ENCODE measurements around the gene USP37.

USP37 gene

GRCh38 chr2:218583983-218584850, 16.1 kb upstream of the USP37 start:
- H2AFZ ChIP-seq (ENCODE audit: low read length) = no peak overlapping the region
- TF ChIP-seq EZH2phosphoT487 (IDR thresholded peaks at IDR 0.05; ENCODE audit: borderline replicate concordance) = no peak
- TF ChIP-seq, protein P1, sequence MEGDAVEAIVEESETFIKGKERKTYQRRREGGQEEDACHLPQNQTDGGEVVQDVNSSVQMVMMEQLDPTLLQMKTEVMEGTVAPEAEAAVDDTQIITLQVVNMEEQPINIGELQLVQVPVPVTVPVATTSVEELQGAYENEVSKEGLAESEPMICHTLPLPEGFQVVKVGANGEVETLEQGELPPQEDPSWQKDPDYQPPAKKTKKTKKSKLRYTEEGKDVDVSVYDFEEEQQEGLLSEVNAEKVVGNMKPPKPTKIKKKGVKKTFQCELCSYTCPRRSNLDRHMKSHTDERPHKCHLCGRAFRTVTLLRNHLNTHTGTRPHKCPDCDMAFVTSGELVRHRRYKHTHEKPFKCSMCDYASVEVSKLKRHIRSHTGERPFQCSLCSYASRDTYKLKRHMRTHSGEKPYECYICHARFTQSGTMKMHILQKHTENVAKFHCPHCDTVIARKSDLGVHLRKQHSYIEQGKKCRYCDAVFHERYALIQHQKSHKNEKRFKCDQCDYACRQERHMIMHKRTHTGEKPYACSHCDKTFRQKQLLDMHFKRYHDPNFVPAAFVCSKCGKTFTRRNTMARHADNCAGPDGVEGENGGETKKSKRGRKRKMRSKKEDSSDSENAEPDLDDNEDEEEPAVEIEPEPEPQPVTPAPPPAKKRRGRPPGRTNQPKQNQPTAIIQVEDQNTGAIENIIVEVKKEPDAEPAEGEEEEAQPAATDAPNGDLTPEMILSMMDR (conservative IDR thresholded peaks at IDR 0.05; ENCODE audit: low read length) = peak; percentile 40
- no peaks in the 10 kb centered on the region for H3K9me2 ChIP-seq (replicated peaks; ENCODE audit: low read depth, low read length)
- no peaks in the 10 kb centered on the region for H3K27me3 ChIP-seq (ENCODE audit: insufficient read depth, low read length, poor library complexity, severe bottlenecking)
- peaks cover 6% of the 10 kb centered on the region for H4K20me1 ChIP-seq (ENCODE audit: insufficient read depth, low read length, poor library complexity, severe bottlenecking)
- H3K4me1 ChIP-seq (ENCODE audit: insufficient read depth, low read length, poor library complexity, severe bottlenecking) = no peaks in the 10 kb centered on the region
- peaks cover 82% of the 10 kb centered on the region; the same call in 1 of the 2 replicates for H3K36me3 ChIP-seq (ENCODE audit: insufficient read depth, low read length)
- H3K9me3 ChIP-seq (ENCODE audit: insufficient read depth, low read depth, low read length) = no peaks in the 10 kb centered on the region
- no peak overlapping the region for H3K9ac ChIP-seq (ENCODE audit: low read depth, low read length, poor library complexity, severe bottlenecking)
- H3K4me2 ChIP-seq (ENCODE audit: low read depth, low read length, poor library complexity, severe bottlenecking) = no peak overlapping the region
- no peak overlapping the region for H3K4me3 ChIP-seq (ENCODE audit: low read length, poor library complexity, severe bottlenecking)
- H3K79me2 ChIP-seq (ENCODE audit: insufficient read depth, low read length) = peaks cover 33% of the 10 kb centered on the region
- H3F3A ChIP-seq (ENCODE audit: low read depth) = no peaks in the 10 kb centered on the region

GRCh38 chr2:218582076-218582475, 13.9 kb upstream of the USP37 start:
- Histone ChIP-seq H3K36me3 (ENCODE audit: insufficient read depth, low read length) (peaks cover 66% of the 10 kb centered on the region), H2AFZ (ENCODE audit: low read length) (no peak overlapping the region), H3K9me2 (replicated peaks; ENCODE audit: low read depth, low read length) (no peaks in the 10 kb centered on the region), H3K9me3 (ENCODE audit: insufficient read depth, low read depth, low read length) (no peaks in the 10 kb centered on the region), H4K20me1 (ENCODE audit: insufficient read depth, low read length, poor library complexity, severe bottlenecking) (peaks cover 27% of the 10 kb centered on the region), H3K27me3 (ENCODE audit: insufficient read depth, low read length, poor library complexity, severe bottlenecking) (no peaks in the 10 kb centered on the region), H3K9ac (ENCODE audit: low read depth, low read length, poor library complexity, severe bottlenecking) (no peak overlapping the region), H3K4me2 (ENCODE audit: low read depth, low read length, poor library complexity, severe bottlenecking) (no peak overlapping the region), H3F3A (ENCODE audit: low read depth) (no peaks in the 10 kb centered on the region), H3K4me1 (ENCODE audit: insufficient read depth, low read length, poor library complexity, severe bottlenecking) (peaks cover 17% of the 10 kb centered on the region), H3K4me3 (ENCODE audit: low read length, poor library complexity, severe bottlenecking) (no peak overlapping the region), H3K79me2 (ENCODE audit: insufficient read depth, low read length) (peaks cover 54% of the 10 kb centered on the region)
- TF ChIP-seq, protein P1 (conservative IDR thresholded peaks at IDR 0.05; ENCODE audit: low read length) = no peak
- TF ChIP-seq EZH2phosphoT487 (IDR thresholded peaks at IDR 0.05; ENCODE audit: borderline replicate concordance) = no peak

GRCh38 chr2:218578272-218578877, 10.2 kb upstream of the USP37 start:
- H3K9me3 ChIP-seq (ENCODE audit: insufficient read depth, low read depth, low read length) = no peaks in the 10 kb centered on the region
- H3F3A ChIP-seq (ENCODE audit: low read depth) = no peaks in the 10 kb centered on the region
- H3K4me2 ChIP-seq (ENCODE audit: low read depth, low read length, poor library complexity, severe bottlenecking) = peak overlapping the region; percentile 32
- peaks cover 90% of the 10 kb centered on the region for H3K79me2 ChIP-seq (ENCODE audit: insufficient read depth, low read length)
- no peak overlapping the region for H3K4me3 ChIP-seq (ENCODE audit: low read length, poor library complexity, severe bottlenecking)
- H3K27me3 ChIP-seq (ENCODE audit: insufficient read depth, low read length, poor library complexity, severe bottlenecking) = no peaks in the 10 kb centered on the region
- H4K20me1 ChIP-seq (ENCODE audit: insufficient read depth, low read length, poor library complexity, severe bottlenecking) = peaks cover 54% of the 10 kb centered on the region
- H3K9me2 ChIP-seq (replicated peaks; ENCODE audit: low read depth, low read length) = no peaks in the 10 kb centered on the region
- H3K9ac ChIP-seq (ENCODE audit: low read depth, low read length, poor library complexity, severe bottlenecking) = no peak overlapping the region
- TF ChIP-seq, protein P1 (conservative IDR thresholded peaks at IDR 0.05; ENCODE audit: low read length) = no peak
- no peak for TF ChIP-seq EZH2phosphoT487 (IDR thresholded peaks at IDR 0.05; ENCODE audit: borderline replicate concordance)
- no peak overlapping the region for H2AFZ ChIP-seq (ENCODE audit: low read length)
- peaks cover 32% of the 10 kb centered on the region for H3K36me3 ChIP-seq (ENCODE audit: insufficient read depth, low read length)
- peaks cover 25% of the 10 kb centered on the region for H3K4me1 ChIP-seq (ENCODE audit: insufficient read depth, low read length, poor library complexity, severe bottlenecking)

Measured in Loucy (cell line).